Activated CD4-positive, alpha-beta memory T cell treated with anti-CD3 and anti-CD28 coated beads, Interleukin-2, amount 10 ng/mL, durations not matched to agents 7 days and 5 days (primary cell): ENCODE results near the gene FRAT2. TPM values are rescaled to one million over a fixed set of nuclear protein-coding genes. Genes with fewer than 3 reads are reported as not detected.
"Not testable (repeated sequence)": the region's sequence is repeated elsewhere in the genome, so short reads cannot be mapped to it uniquely, and the experiment has no call there.

Experiments
- CTCF ChIA-PET: fragments of 350-600 bp; sonication (Branson Sonifier 250); formaldehyde crosslinking; loops from one replicate; lab custom pipeline; 2021; ENCODE audit warnings: antibody characterized with exemption, inconsistent platforms; lab: Charles Lee
- POLR2A ChIA-PET: fragments of 350-600 bp; sonication (Branson Sonifier 250); formaldehyde crosslinking; loops from one replicate; lab custom pipeline; 2021; ENCODE audit warnings: antibody characterized with exemption; lab: Charles Lee
- DNase-seq: peaks from one replicate; pipeline ENCODE4 v3.0.0-alpha.2; 2020
- H3K27ac Mint-ChIP-seq: one replicate; pipeline ENCODE4 v1.8.0; 2021; ENCODE audit warnings: mild to moderate bottlenecking, mixed read lengths
- H3K27me3 Mint-ChIP-seq: one replicate; pipeline ENCODE4 v1.8.0; 2021; ENCODE audit warnings: mixed read lengths
- H3K36me3 Mint-ChIP-seq: one replicate; pipeline ENCODE4 v1.8.0; 2021; ENCODE audit warnings: low read depth, mixed read lengths
- H3K4me1 Mint-ChIP-seq: one replicate; pipeline ENCODE4 v1.8.0; 2021; ENCODE audit warnings: mixed read lengths
- H3K4me3 Mint-ChIP-seq: one replicate; pipeline ENCODE4 v1.8.0; 2021; ENCODE audit warnings: mild to moderate bottlenecking, mixed read lengths
- H3K9me3 Mint-ChIP-seq: one replicate; pipeline ENCODE4 v1.8.0; 2021; ENCODE audit warnings: mixed read lengths
- total RNA-seq, 2 experiments: library from RNA; stranded (reverse); gene quantifications; one replicate each; pipeline ENCODE4 v1.2.3, GENCODE V29; 2021

The FRAT2 gene
- total RNA-seq, 2 experiments from 2014 or later = 11.1 to 11.5 TPM

- peak within 1 kb of the TSS; percentile 85 for H3K4me3 Mint-ChIP-seq
- H3K9me3 Mint-ChIP-seq = no peaks in the 10 kb centered on the region
- H3K4me1 Mint-ChIP-seq = peaks cover 32% of the 10 kb centered on the region
- H3K36me3 Mint-ChIP-seq = peaks cover 22% of the 10 kb centered on the region
- CTCF ChIA-PET = interaction anchor here (0.5 to 2.3 kb wide), 3 partner anchors 13 to 57 kb away, joined by 3 to 13 read pairs (median 4); no protein-coding TSS in a partner anchor
- POLR2A ChIA-PET = interaction anchor here (1.1 to 4.1 kb wide), 7 partner anchors 11 to 109 kb away, joined by 3 to 21 read pairs (median 8); partner anchors contain the start of genes FRAT1, FRAT2 and RRP12
- H3K27ac Mint-ChIP-seq = peak within 1 kb of the TSS; percentile 83
- H3K27me3 Mint-ChIP-seq = peaks cover 3% of the 10 kb centered on the region
- DNase-seq = peak; percentile 97
Observed at GRCh38 chr10:97292097-97292861, 42.2 kb downstream of the FRAT2 start, which contains the start of gene ARHGAP19. Gene ARHGAP19, minus strand, starts transcription at chr10:97292637. Its CDS starts 10 bp downstream, at chr10:97292627.

DNA sequence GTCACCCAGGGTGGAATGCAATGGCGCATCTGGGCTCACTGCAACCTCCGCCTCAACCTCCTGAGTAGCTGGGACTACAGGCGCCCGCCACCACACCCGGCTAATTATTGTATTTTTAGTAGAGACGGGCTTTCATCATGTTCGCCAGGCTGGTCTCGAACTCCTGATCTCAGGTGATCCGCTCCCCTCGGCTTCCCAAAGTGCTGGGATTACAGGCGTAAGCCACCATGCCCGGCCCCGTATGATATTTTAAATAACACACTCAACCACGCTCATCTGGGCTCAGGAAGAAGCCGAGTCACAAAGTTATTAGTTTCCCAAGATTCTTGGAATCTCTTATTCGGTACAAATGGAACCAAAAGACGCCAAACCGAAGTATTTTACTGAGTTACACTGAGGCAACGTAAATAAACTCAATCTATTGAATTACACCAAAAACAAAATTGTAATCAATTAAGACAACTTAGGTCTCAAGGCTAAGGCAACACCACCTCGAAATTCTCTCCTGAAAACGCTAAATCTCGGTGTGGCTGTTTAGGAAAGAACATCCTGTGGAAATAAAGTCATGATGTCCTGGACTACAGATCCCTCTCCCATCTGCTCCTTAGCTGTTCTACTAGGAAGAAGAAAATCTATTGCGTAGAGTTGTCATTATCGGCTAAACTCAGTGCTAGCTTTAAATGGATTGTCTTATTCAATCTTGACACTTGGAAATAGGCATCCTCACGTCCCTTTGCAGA lies 43.0 kb downstream of the FRAT2 start:
- Mint-ChIP-seq H3K27me3 (peaks cover 3% of the 10 kb centered on the region), H3K36me3 (peaks cover 25% of the 10 kb centered on the region), H3K4me3 (peak overlapping the region; percentile 85), H3K27ac (peak overlapping the region; percentile 75), H3K4me1 (peaks cover 32% of the 10 kb centered on the region), H3K9me3 (no peaks in the 10 kb centered on the region)
- DNase-seq = no peak
- ChIA-PET CTCF (interaction anchor here (0.5 to 2.3 kb wide), 4 partner anchors 13 to 57 kb away, joined by 3 to 13 read pairs (median 4); no protein-coding TSS in a partner anchor), POLR2A (interaction anchor here (1.1 to 4.1 kb wide), 7 partner anchors 10 to 110 kb away, joined by 3 to 21 read pairs (median 8); partner anchors contain the start of genes FRAT1, FRAT2 and RRP12)

GRCh38 chr10:97290576-97291356 lies 43.8 kb downstream of the FRAT2 start:
- H3K9me3 Mint-ChIP-seq, H3K27me3 Mint-ChIP-seq: not testable (repeated sequence)
- POLR2A ChIA-PET = interaction anchor here (1.2 to 4.1 kb wide), 3 partner anchors 29 to 73 kb away, joined by 3 to 21 read pairs (median 14); partner anchors contain the start of genes FRAT1 and FRAT2

DNA sequence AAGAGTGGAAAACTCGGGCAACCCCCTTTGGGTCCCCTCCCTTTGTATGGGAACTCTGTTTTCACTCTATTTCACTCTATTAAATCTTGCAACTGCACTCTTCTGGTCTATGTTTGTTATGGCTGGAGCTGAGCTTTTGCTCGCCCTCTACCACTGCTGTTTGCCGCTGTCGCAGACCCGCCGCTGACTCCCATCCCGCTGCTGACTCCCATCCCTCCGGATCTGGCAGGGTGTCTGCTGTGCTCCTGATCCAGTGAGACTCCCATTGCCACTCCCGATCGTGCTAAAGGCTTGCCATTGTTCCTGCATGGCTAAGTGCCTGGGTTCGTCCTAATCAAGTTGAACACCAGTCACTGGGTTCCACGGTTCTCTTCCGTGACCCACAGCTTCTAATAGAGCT lies 44.5 kb downstream of the FRAT2 start:
- peak overlapping the region; percentile 2 for H3K4me3 Mint-ChIP-seq
- H3K27me3 Mint-ChIP-seq, H3K27ac Mint-ChIP-seq, DNase-seq, H3K9me3 Mint-ChIP-seq: not testable (repeated sequence)
- H3K4me1 Mint-ChIP-seq = peaks cover 32% of the 10 kb centered on the region
- CTCF ChIA-PET = interaction anchor here (2.0 kb wide), 1 partner anchor 11 kb away, joined by 5 read pairs; no protein-coding TSS in a partner anchor
- POLR2A ChIA-PET = interaction anchor here (4.1 kb wide), 1 partner anchor 43 kb away, joined by 21 read pairs; the partner anchor contains the start of gene FRAT2
- H3K36me3 Mint-ChIP-seq = peaks cover 29% of the 10 kb centered on the region

More at GRCh38 chr10:97290576-97291356, 43.8 kb downstream of the FRAT2 start:
- not testable (repeated sequence) for DNase-seq, H3K27ac Mint-ChIP-seq
- H3K36me3 Mint-ChIP-seq = peaks cover 28% of the 10 kb centered on the region
- CTCF ChIA-PET = interaction anchor here (0.9 to 2.3 kb wide), 2 partner anchors 12 to 29 kb away, joined by 4 to 13 read pairs; no protein-coding TSS in a partner anchor
- peaks cover 32% of the 10 kb centered on the region for H3K4me1 Mint-ChIP-seq
- peak overlapping the region; percentile 85 for H3K4me3 Mint-ChIP-seq

Other genes with a start within 250 kb of the FRAT2 start
- gene SLIT1, start 148.8 kb downstream of the FRAT2 start, total RNA-seq = under 1 TPM; 0.30 to 0.35 TPM
- gene ARHGAP19, start 42.1 kb downstream of the FRAT2 start, total RNA-seq = 10 to 100 TPM; 47.0 to 54.4 TPM
- 1 to 10 TPM; 6.9 to 7.6 TPM for gene FRAT1, start 15.5 kb downstream of the FRAT2 start, total RNA-seq
- 10 to 100 TPM; 16.2 to 18.1 TPM for gene RRP12, start 66.6 kb upstream of the FRAT2 start, total RNA-seq
- 100 to 1,000 TPM; 509 to 514 TPM for gene PGAM1, start 91.5 kb upstream of the FRAT2 start, total RNA-seq
- gene EXOSC1, start 111.3 kb upstream of the FRAT2 start, total RNA-seq = 10 to 100 TPM; 49.3 to 49.8 TPM
- gene ZDHHC16, start 111.4 kb upstream of the FRAT2 start, total RNA-seq = 10 to 100 TPM; 33.9 to 35.7 TPM
- gene MMS19, start 163.7 kb upstream of the FRAT2 start, total RNA-seq = 10 to 100 TPM; 60.6 to 66.3 TPM
- gene UBTD1, start 164.2 kb upstream of the FRAT2 start, total RNA-seq = 1 to 10 TPM; 1.4 to 1.6 TPM
- gene ANKRD2, start 238.1 kb upstream of the FRAT2 start, total RNA-seq = under 1 TPM in 1 of 2 experiments, not detected in 1; 0.15 TPM
- gene HOGA1, start 249.7 kb upstream of the FRAT2 start, total RNA-seq = not detected